ENCODE data around the gene MICU1.

The MICU1 gene

GRCh38 chr10:72336259-72337038, 289.4 kb downstream of the MICU1 start:
- Histone ChIP-seq H3K27me3 (ENCODE audit: control insufficient read depth, insufficient read depth, low read length) (no peaks in the 10 kb centered on the region), H3K9me3 (ENCODE audit: control insufficient read depth, low read depth, low read length) (no peaks in the 10 kb centered on the region), H3K4me1 (ENCODE audit: control insufficient read depth, low read depth, low read length) (peaks cover 26% of the 10 kb centered on the region), H3K4me3 (ENCODE audit: low read length) (no peak overlapping the region), H3K9ac (ENCODE audit: low read length) (no peak overlapping the region), H3K36me3 (ENCODE audit: control insufficient read depth, low read depth, low read length) (peaks cover 38% of the 10 kb centered on the region), H3K27ac (ENCODE audit: low read length) (no peak overlapping the region)

DNA sequence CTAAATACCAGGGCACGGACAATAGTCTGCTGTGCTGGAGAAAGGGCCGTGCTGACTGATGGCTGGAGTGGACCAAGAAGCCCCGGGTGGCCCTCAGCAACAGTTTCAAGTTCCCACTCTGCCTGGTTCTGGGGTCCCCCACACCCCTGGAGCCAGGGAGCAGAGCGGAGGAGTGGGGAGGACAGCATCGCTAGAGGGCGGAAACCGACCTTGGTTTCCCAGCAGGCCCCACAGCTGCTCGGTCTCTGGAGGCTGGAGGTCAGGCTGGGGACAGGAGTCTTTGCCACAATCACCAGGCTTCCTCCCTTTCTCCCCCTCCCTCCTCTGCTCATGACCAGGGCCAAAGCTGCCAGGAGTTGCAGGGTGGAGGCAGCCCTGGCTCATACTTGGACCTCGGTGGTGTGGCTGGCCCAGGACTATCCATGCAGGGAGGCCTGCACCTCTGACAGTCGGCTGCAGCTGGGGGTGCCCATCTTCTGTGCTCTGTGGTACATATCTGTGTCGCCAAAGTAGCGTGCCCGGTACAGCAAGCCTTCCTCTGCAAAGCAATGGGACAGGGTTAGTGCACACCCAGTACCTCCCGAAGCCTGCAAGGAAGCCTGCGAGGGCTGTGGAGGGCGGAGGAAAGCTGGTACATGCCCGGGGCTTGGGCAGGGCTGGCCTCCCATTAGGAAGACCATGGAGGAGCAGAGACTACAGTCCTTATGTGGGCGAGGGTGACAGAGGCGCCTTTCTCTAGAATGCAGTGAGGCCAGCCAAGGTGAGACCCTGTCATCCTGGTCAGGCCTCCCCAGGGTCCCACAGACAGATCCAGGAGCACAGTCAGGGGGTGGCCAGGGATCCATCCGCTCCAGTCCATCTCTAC, 290.3 kb downstream of the MICU1 start:
- H3K27ac ChIP-seq (ENCODE audit: low read length), result no peak overlapping the region
- no peaks in the 10 kb centered on the region for H3K9me3 ChIP-seq (ENCODE audit: control insufficient read depth, low read depth, low read length)
- peaks cover 33% of the 10 kb centered on the region for H3K4me1 ChIP-seq (ENCODE audit: control insufficient read depth, low read depth, low read length)
- no peak overlapping the region for H3K4me3 ChIP-seq (ENCODE audit: low read length)
- peaks cover 32% of the 10 kb centered on the region for H3K36me3 ChIP-seq (ENCODE audit: control insufficient read depth, low read depth, low read length)
- H3K27me3 ChIP-seq (ENCODE audit: control insufficient read depth, insufficient read depth, low read length), result no peaks in the 10 kb centered on the region
- H3K9ac ChIP-seq (ENCODE audit: low read length), result no peak overlapping the region

DNA sequence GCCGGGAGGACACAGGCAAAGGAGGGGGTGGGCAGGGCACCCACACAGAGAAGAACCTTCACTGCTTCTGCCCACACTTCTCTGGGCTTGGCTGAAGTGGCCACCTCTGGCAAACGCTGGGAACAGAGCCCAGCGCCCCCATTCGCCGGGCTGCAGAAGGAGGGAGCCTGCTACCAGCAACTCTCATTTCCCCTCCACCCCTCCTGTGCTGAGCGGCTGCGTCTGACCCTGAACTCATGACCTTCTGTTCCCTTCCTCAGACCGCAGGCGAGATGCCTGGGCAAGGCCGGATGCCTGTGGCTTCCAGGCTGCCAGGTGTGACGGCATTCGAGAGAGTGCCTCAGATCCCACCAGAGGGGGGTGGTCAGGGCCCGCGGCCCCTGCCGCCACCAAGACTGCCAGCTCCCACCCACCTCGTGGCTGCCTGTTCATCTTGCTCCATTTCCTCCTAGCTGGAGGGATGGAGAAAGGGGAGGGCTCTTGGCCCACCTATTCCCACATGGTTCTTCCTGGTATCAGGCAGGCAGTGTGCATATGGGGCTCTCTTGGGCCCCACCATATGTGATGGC, 291.0 kb downstream of the MICU1 start:
- Histone ChIP-seq H3K4me1 (ENCODE audit: control insufficient read depth, low read depth, low read length) (peaks cover 33% of the 10 kb centered on the region), H3K27ac (ENCODE audit: low read length) (no peak overlapping the region)

GRCh38 chr10:72334196-72334824, 291.6 kb downstream of the MICU1 start:
- Histone ChIP-seq H3K4me1 (ENCODE audit: control insufficient read depth, low read depth, low read length) (peaks cover 33% of the 10 kb centered on the region), H3K4me3 (ENCODE audit: low read length) (no peak overlapping the region), H3K27me3 (ENCODE audit: control insufficient read depth, insufficient read depth, low read length) (no peaks in the 10 kb centered on the region), H3K36me3 (ENCODE audit: control insufficient read depth, low read depth, low read length) (peaks cover 31% of the 10 kb centered on the region), H3K9ac (ENCODE audit: low read length) (peak overlapping the region; percentile 14), H3K27ac (ENCODE audit: low read length) (peak overlapping the region; percentile 30), H3K9me3 (ENCODE audit: control insufficient read depth, low read depth, low read length) (no peaks in the 10 kb centered on the region)

More for the DNA sequence above, 291.0 kb downstream of the MICU1 start:
- peak overlapping the region; percentile 14 for H3K9ac ChIP-seq (ENCODE audit: low read length)
- no peaks in the 10 kb centered on the region for H3K9me3 ChIP-seq (ENCODE audit: control insufficient read depth, low read depth, low read length)
- H3K4me3 ChIP-seq (ENCODE audit: low read length), result no peak overlapping the region
- peaks cover 31% of the 10 kb centered on the region for H3K36me3 ChIP-seq (ENCODE audit: control insufficient read depth, low read depth, low read length)
- H3K27me3 ChIP-seq (ENCODE audit: control insufficient read depth, insufficient read depth, low read length), result no peaks in the 10 kb centered on the region

- Histone ChIP-seq H3K9me3 (ENCODE audit: control insufficient read depth, low read depth, low read length) (no peaks in the 10 kb centered on the region), H3K9ac (ENCODE audit: low read length) (no peak overlapping the region), H3K4me3 (ENCODE audit: low read length) (no peak overlapping the region), H3K27ac (ENCODE audit: low read length) (peak overlapping the region; percentile 40), H3K36me3 (ENCODE audit: control insufficient read depth, low read depth, low read length) (peaks cover 29% of the 10 kb centered on the region), H3K4me1 (ENCODE audit: control insufficient read depth, low read depth, low read length) (peaks cover 33% of the 10 kb centered on the region), H3K27me3 (ENCODE audit: control insufficient read depth, insufficient read depth, low read length) (no peaks in the 10 kb centered on the region)
Observed at GRCh38 chr10:72333112-72334015, 292.5 kb downstream of the MICU1 start.

GRCh38 chr10:72332423-72333111, 293.3 kb downstream of the MICU1 start:
- Histone ChIP-seq H3K36me3 (ENCODE audit: control insufficient read depth, low read depth, low read length) (peaks cover 21% of the 10 kb centered on the region), H3K27me3 (ENCODE audit: control insufficient read depth, insufficient read depth, low read length) (no peaks in the 10 kb centered on the region), H3K9me3 (ENCODE audit: control insufficient read depth, low read depth, low read length) (no peaks in the 10 kb centered on the region), H3K9ac (ENCODE audit: low read length) (peak overlapping the region; percentile 44), H3K27ac (ENCODE audit: low read length) (peak overlapping the region; percentile 8), H3K4me1 (ENCODE audit: control insufficient read depth, low read depth, low read length) (peaks cover 33% of the 10 kb centered on the region), H3K4me3 (ENCODE audit: low read length) (no peak overlapping the region)

DNA sequence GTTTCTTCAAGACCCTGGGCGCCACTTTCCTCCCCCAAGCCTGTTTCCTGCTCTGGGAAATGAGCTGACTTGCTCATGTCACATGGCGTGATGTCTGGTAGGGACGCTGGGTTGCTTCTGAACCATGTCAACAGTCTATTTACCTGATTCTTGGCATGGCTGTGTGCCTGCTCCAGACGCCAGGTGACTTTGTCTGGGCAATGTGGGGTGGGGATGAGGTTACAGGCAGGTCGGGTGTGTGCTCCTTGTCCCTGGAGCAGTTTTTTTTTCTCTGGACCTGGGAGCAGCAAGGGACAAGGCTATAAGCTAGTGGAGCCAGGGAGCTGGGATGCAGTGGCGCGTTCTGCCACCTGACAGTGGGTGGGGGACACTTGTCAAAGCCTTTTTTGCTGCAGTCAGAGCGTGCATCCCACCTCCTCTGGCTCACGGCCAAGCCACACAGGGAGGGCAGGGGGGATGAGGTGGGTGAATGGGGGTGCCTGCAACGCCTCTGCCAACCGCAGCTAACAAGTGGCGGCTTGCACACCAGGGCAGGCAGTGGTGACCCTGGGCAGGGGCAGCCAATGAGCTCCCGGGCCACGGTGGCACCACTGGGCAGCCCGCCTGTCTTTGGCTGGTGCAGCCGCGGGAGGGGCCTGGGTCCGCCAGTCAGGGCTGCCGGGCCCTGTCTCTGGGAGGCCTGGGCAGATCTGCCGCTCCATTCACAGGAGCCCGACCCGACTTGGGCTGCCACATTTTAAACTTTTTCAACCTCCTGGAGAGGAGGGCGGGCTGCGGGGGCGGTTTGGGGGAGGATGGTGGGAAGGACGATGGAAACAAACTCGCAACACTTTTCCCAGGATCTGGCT, 294.1 kb downstream of the MICU1 start:
- Histone ChIP-seq H3K4me3 (ENCODE audit: low read length) (peak overlapping the region; percentile 11), H3K27me3 (ENCODE audit: control insufficient read depth, insufficient read depth, low read length) (no peaks in the 10 kb centered on the region), H3K9ac (ENCODE audit: low read length) (peak overlapping the region; percentile 44), H3K27ac (ENCODE audit: low read length) (peak overlapping the region; percentile 8), H3K4me1 (ENCODE audit: control insufficient read depth, low read depth, low read length) (peaks cover 33% of the 10 kb centered on the region), H3K36me3 (ENCODE audit: control insufficient read depth, low read depth, low read length) (peaks cover 18% of the 10 kb centered on the region), H3K9me3 (ENCODE audit: control insufficient read depth, low read depth, low read length) (no peaks in the 10 kb centered on the region)

DNA sequence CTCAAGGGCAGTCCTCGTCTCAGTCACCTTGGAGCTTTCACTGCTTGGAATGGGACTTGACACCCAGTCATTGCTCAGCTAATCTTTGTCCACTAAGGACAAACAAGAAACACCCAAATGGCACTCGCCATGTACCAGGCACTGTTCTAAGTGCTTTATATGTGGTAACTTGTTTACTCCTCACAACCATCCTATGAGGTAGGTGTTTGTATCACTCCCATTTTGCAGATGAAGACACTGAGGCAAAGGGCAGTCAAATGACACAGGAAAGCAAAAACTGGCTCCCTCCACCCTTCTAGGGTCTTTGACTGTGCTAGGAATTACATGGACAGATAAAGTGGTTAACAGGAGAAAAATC, 295.8 kb downstream of the MICU1 start:
- peaks cover 38% of the 10 kb centered on the region for H3K4me1 ChIP-seq (ENCODE audit: control insufficient read depth, low read depth, low read length)
- no peak overlapping the region for H3K4me3 ChIP-seq (ENCODE audit: low read length)
- H3K9ac ChIP-seq (ENCODE audit: low read length), result no peak overlapping the region
- H3K36me3 ChIP-seq (ENCODE audit: control insufficient read depth, low read depth, low read length), result peaks cover under 1% of the 10 kb centered on the region
- no peaks in the 10 kb centered on the region for H3K9me3 ChIP-seq (ENCODE audit: control insufficient read depth, low read depth, low read length)
- H3K27me3 ChIP-seq (ENCODE audit: control insufficient read depth, insufficient read depth, low read length), result no peaks in the 10 kb centered on the region
- H3K27ac ChIP-seq (ENCODE audit: low read length), result no peak overlapping the region

DNA sequence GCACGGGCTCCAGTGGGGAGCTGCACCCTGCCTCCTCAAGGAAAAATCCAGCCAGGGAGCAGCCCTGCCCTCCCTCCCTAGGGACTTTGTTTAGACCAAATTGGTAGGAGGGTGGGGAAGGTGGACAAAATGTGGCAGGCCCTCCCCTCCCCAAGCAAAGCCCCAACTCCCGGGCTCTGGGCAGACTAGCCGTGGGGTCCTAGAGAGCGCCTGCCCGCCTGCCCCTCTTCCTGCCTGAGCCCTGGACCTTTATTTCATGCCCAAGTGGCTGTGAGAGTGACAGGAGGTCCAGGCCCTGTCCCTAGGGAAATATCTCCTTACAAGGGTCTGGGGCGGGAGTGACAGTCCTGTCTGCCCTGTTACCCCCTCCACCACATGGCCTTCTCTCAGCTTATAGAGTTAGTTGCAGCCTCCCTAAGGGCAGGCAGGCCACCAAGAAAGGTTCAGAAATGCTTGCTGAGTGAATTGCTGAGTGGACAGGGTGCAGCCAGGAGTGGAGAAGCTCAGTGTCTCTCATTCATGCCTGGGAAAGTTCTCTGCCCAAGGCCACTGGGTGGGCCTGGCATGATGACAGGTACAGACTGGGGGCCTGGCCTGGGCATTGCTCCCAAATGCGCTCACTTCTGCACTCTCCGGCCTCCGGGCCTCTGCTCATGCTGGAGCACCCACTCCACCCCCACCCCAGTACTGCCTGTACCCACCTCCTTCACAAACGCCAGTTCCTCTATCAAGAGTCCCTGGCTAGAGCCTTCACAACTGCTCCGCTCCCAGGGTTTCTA, 296.4 kb downstream of the MICU1 start:
- Histone ChIP-seq H3K4me3 (ENCODE audit: low read length) (no peak overlapping the region), H3K4me1 (ENCODE audit: control insufficient read depth, low read depth, low read length) (peaks cover 36% of the 10 kb centered on the region), H3K9ac (ENCODE audit: low read length) (no peak overlapping the region), H3K36me3 (ENCODE audit: control insufficient read depth, low read depth, low read length) (no peaks in the 10 kb centered on the region), H3K9me3 (ENCODE audit: control insufficient read depth, low read depth, low read length) (no peaks in the 10 kb centered on the region), H3K27me3 (ENCODE audit: control insufficient read depth, insufficient read depth, low read length) (no peaks in the 10 kb centered on the region), H3K27ac (ENCODE audit: low read length) (no peak overlapping the region)

All from iPS-18a (cell line).